GM12878 (cell line): ENCODE measurements around the gene PTPRU. TPM values are rescaled to one million over a fixed set of nuclear protein-coding genes. Genes with fewer than 3 reads are reported as not detected.

Experiments
- ATAC-seq: fragments of 200-7000 bp; cut with Tn5 transposase; 3 replicates; pipeline ENCODE4 v1.9.1; 2020; ENCODE audit warnings: mild to moderate bottlenecking, moderate library complexity
- BruUV-seq: library from RNA; stranded (reverse); fragments of 400-500 nt; replicated peaks from 2 replicates; lab custom pipeline; 2021; lab: Mats Ljungman, UMichigan
- CTCF ChIA-PET: fragments of 300-600 bp; sonication (Branson Sonifier 250); formaldehyde crosslinking; extraction: SDS; loops from one replicate; lab custom pipeline; 2021; ENCODE audit warnings: inconsistent platforms; lab: Yijun Ruan, JAX
- POLR2A ChIA-PET: fragments of 350-600 bp; formaldehyde crosslinking; extraction: SDS; loops from one replicate; lab custom pipeline; 2021; ENCODE audit warnings: inconsistent platforms; lab: Charles Lee
- RAD21 ChIA-PET: fragments of 300-600 bp; sonication (Branson Sonifier 250); formaldehyde crosslinking; loops from one replicate; lab custom pipeline; 2023; ENCODE audit warnings: antibody characterized with exemption; ENCODE audit not compliant: unreplicated experiment; lab: Charles Lee
- SMC1A ChIA-PET: fragments of 300-600 bp; sonication (Branson Sonifier 250); formaldehyde crosslinking; loops from one replicate; lab custom pipeline; 2023; ENCODE audit not compliant: unreplicated experiment, uncharacterized antibody; lab: Charles Lee
- DNase-seq: peaks from one replicate; pipeline ENCODE4 v3.0.0-alpha.2; 2011; ENCODE audit warnings: low read depth, low spot score
- FAIRE-seq: peaks from 3 replicates; lab custom pipeline; 2011; peaks lifted over from hg19 to GRCh38; lab: Jason Lieb, UNC
- H2AFZ ChIP-seq: 2 replicates; pipeline ENCODE4 v1.6.0; 2011; ENCODE audit warnings: low read depth, low read length, control low read depth; ENCODE audit not compliant: control insufficient read depth
- H3K27ac ChIP-seq: 2 replicates; pipeline ENCODE4 v1.5.1; 2011; ENCODE audit warnings: control low read depth; ENCODE audit not compliant: control insufficient read depth, insufficient read depth
- H3K27me3 ChIP-seq, 2 experiments: replicated peaks in 1 of 2; 2 replicates each; pipeline versions ENCODE4 v1.6.0 to v1.6.1; 2011; ENCODE audit warnings: low read length in 1 of 2; ENCODE audit not compliant: control insufficient read depth in 2 of 2, insufficient read depth in 2 of 2
- H3K36me3 ChIP-seq, 2 experiments: 2 replicates each; pipeline ENCODE4 v1.5.1; 2011; ENCODE audit warnings: low read length in 1 of 2; ENCODE audit not compliant: control insufficient read depth in 2 of 2, insufficient read depth in 2 of 2
- H3K4me1 ChIP-seq: 2 replicates; pipeline ENCODE4 v1.6.1; 2011; ENCODE audit warnings: mild to moderate bottlenecking, low read length, moderate library complexity, mixed read lengths; ENCODE audit not compliant: control insufficient read depth, insufficient read depth
- H3K4me2 ChIP-seq: 2 replicates; pipeline ENCODE4 v1.6.0; 2011; ENCODE audit warnings: control low read depth; ENCODE audit not compliant: control insufficient read depth, insufficient read depth
- H3K4me3 ChIP-seq: fragments of 200-600 bp; sonication (generic); 2 replicates; pipeline ENCODE4 v1.5.1; 2016
- H3K79me2 ChIP-seq: 2 replicates; pipeline ENCODE4 v1.6.0; 2011; ENCODE audit warnings: low read length; ENCODE audit not compliant: control insufficient read depth, insufficient read depth
- H3K9ac ChIP-seq: 2 replicates; pipeline ENCODE4 v1.8.0; 2011; ENCODE audit warnings: low read length, control low read depth, mixed read lengths; ENCODE audit not compliant: control insufficient read depth, insufficient read depth
- H3K9me3 ChIP-seq: replicated peaks from 3 replicates; pipeline ENCODE4 v1.5.1; 2011; ENCODE audit warnings: mild to moderate bottlenecking, low read length; ENCODE audit not compliant: control insufficient read depth, insufficient read depth
- H4K20me1 ChIP-seq: 2 replicates; pipeline ENCODE4 v1.6.0; 2011; ENCODE audit not compliant: control insufficient read depth, insufficient read depth
- ATF7 ChIP-seq: fragments of 450-650 bp; IDR thresholded peaks from 2 replicates; pipeline ENCODE4 v1.6.1; 2016; ENCODE audit warnings: low read depth, mild to moderate bottlenecking
- BRCA1 ChIP-seq: IDR thresholded peaks from 2 replicates; pipeline ENCODE4 v1.6.1; 2011; ENCODE audit warnings: low read depth, low read length, improper control_type of control experiment
- CHD4 ChIP-seq: fragments of 200-600 bp; sonication (generic); IDR thresholded peaks from 2 replicates; pipeline ENCODE4 v1.6.1; 2016; ENCODE audit warnings: mild to moderate bottlenecking
- HCFC1 ChIP-seq: fragments of 150-350 bp; IDR thresholded peaks from 2 replicates; pipeline ENCODE4 v1.6.1; 2014; ENCODE audit warnings: low read length
- HDGF ChIP-seq: fragments of 450-650 bp; IDR thresholded peaks from 2 replicates; pipeline ENCODE4 v1.6.1; 2016; ENCODE audit warnings: antibody characterized with exemption
- MYC ChIP-seq: IDR thresholded peaks from 2 replicates; pipeline ENCODE4 v1.6.1; 2011; ENCODE audit warnings: mild to moderate bottlenecking, low read length, moderate library complexity, inconsistent platforms; ENCODE audit not compliant: insufficient read depth, insufficient replicate concordance, insufficient read length, severe bottlenecking
- POLR2AphosphoS2 ChIP-seq: IDR thresholded peaks from 2 replicates; pipeline ENCODE4 v1.6.1; 2011; ENCODE audit warnings: low read depth, mild to moderate bottlenecking, low read length, improper control_type of control experiment, moderate library complexity
- SIX5 ChIP-seq: IDR thresholded peaks from 2 replicates; pipeline ENCODE4 v1.6.1; 2011; ENCODE audit warnings: mild to moderate bottlenecking, low read depth, low read length, moderate library complexity; ENCODE audit not compliant: severe bottlenecking
- STAT1 ChIP-seq: fragments of 450-650 bp; conservative IDR thresholded peaks from 2 replicates; pipeline ENCODE4 v1.6.1; 2014; ENCODE audit warnings: antibody characterized with exemption, mild to moderate bottlenecking
- TCF12 ChIP-seq: IDR thresholded peaks from 2 replicates; pipeline ENCODE4 v1.6.1; 2011; ENCODE audit warnings: low read depth, mild to moderate bottlenecking, low read length
- WRNIP1 ChIP-seq: IDR thresholded peaks from 2 replicates; pipeline ENCODE4 v1.6.1; 2011; ENCODE audit warnings: low read depth, low read length, improper control_type of control experiment, borderline replicate concordance
- WGBS: methylation state at CpG from one replicate; pipeline ENCODE4 v1.1.6; 2016; ENCODE audit warnings: low lambda C conversion rate; ENCODE audit not compliant: insufficient replicate concordance, insufficient coverage; ENCODE audit errors: missing lambda C conversion rate; 5-methylcytosine and 5-hydroxymethylcytosine counted together
- in situ Hi-C: fragments of 300-500 bp; cut with MboI; formaldehyde crosslinking; loops from 9 replicates; pipeline ENCODE4 v1.14.3; 2018; ENCODE audit warnings: mixed read lengths
- intact Hi-C: fragments of 100-400 bp; cut with micrococcal nuclease; formaldehyde crosslinking; loops from one replicate; pipeline ENCODE4 v1.14.2; 2022; ENCODE audit not compliant: unreplicated experiment
- polyA plus RNA-seq, 11 experiments: library from polyadenylated mRNA; depleted of rRNA in 4 of 11; unstranded in 6 of 11; stranded (reverse) in 5 of 11; fragments of >200 nt; fragmentation: Nextera tagmentation in 4 of 11; fragmentation: Illumina TruSeq in 1 of 11; extraction: Ambion mirVana in 4 of 11; extraction: Trizol in 1 of 11; gene quantifications; 1 replicate in 1 of 11; 2 replicates in 10 of 11; pipeline versions ENCODE4 v1.2.1 to v1.2.3, GENCODE V29; 2011 to 2016; ENCODE audit warnings: inconsistent platforms in 2 of 11, missing spikeins in 2 of 11, low read depth in 1 of 11
- total RNA-seq, 4 experiments: library from RNA; depleted of rRNA in 3 of 4; stranded (reverse); fragments of >200 nt in 3 of 4; fragmentation: Illumina TruSeq in 1 of 4; extraction: Trizol in 1 of 4; gene quantifications; 2 replicates each; pipeline versions ENCODE4 v1.2.1 to v1.2.3, GENCODE V29; 2013 to 2021
- TF ChIP-seq, protein P1 (sequence below): fragments of 450-650 bp; IDR thresholded peaks from 2 replicates; pipeline ENCODE4 v1.6.1; 2017; ENCODE audit warnings: mild to moderate bottlenecking
- TF ChIP-seq, protein P2 (sequence below): IDR thresholded peaks from 2 replicates; pipeline ENCODE4 v1.6.1; 2012; ENCODE audit warnings: low read length, inconsistent platforms
- TF ChIP-seq, protein P3 (sequence below): fragments of 450-650 bp; IDR thresholded peaks from 2 replicates; pipeline ENCODE4 v1.6.1; 2016; ENCODE audit warnings: mild to moderate bottlenecking, moderate library complexity, borderline replicate concordance
- TF ChIP-seq, protein P4 (sequence below): IDR thresholded peaks from 2 replicates; pipeline ENCODE4 v1.6.1; 2011; ENCODE audit warnings: mild to moderate bottlenecking, low read depth, low read length, moderate library complexity; ENCODE audit not compliant: insufficient replicate concordance
- TF ChIP-seq, protein P5 (sequence below): IDR thresholded peaks from 2 replicates; pipeline ENCODE4 v1.6.1; 2011; ENCODE audit warnings: borderline replicate concordance, low read depth, mild to moderate bottlenecking, moderate library complexity, mixed read lengths, low read length; ENCODE audit not compliant: insufficient read depth; ENCODE audit errors: extremely low read length

Gene PTPRU
- total and polyA plus RNA-seq, 10 of the 15 experiments (the other 5 are each of a cell fraction or from before 2014, with no cell fraction given): 0.04 to 2.5 (median 0.73) TPM

DNA sequence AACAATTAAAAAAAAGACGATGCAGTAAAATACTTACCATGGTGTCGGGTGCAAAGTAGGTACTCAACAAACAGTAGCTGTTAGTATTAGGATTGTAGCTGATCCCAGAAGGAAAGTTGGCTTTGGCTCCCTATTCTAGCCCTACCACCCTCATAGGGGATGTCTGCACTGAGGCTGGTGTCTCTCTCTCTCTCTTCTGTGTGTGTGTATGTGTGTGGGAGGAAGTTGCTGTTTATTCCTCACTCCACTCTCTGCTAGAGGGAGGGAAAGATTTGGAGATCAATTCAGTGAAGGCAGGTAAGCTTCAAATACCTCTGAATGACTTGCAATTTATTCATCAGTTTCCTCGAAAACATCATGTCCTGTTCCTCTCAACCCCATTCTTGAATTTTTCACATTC lies 124.4 kb downstream of the PTPRU start:
- 10% methylated on average over 3 of the region's 3 CpGs for WGBS
- TF ChIP-seq SIX5 (no peak), WRNIP1 (no peak), POLR2AphosphoS2 (no peak), HCFC1 (no peak), CHD4 (no peak), HDGF (no peak), MYC (no peak), STAT1 (no peak), ATF7 (no peak), TCF12 (no peak), BRCA1 (no peak)
- TF ChIP-seq, protein P1, sequence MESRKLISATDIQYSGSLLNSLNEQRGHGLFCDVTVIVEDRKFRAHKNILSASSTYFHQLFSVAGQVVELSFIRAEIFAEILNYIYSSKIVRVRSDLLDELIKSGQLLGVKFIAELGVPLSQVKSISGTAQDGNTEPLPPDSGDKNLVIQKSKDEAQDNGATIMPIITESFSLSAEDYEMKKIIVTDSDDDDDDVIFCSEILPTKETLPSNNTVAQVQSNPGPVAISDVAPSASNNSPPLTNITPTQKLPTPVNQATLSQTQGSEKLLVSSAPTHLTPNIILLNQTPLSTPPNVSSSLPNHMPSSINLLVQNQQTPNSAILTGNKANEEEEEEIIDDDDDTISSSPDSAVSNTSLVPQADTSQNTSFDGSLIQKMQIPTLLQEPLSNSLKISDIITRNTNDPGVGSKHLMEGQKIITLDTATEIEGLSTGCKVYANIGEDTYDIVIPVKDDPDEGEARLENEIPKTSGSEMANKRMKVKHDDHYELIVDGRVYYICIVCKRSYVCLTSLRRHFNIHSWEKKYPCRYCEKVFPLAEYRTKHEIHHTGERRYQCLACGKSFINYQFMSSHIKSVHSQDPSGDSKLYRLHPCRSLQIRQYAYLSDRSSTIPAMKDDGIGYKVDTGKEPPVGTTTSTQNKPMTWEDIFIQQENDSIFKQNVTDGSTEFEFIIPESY: no peak
- TF ChIP-seq, protein P2, sequence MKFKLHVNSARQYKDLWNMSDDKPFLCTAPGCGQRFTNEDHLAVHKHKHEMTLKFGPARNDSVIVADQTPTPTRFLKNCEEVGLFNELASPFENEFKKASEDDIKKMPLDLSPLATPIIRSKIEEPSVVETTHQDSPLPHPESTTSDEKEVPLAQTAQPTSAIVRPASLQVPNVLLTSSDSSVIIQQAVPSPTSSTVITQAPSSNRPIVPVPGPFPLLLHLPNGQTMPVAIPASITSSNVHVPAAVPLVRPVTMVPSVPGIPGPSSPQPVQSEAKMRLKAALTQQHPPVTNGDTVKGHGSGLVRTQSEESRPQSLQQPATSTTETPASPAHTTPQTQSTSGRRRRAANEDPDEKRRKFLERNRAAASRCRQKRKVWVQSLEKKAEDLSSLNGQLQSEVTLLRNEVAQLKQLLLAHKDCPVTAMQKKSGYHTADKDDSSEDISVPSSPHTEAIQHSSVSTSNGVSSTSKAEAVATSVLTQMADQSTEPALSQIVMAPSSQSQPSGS: no peak
- TF ChIP-seq, protein P3, sequence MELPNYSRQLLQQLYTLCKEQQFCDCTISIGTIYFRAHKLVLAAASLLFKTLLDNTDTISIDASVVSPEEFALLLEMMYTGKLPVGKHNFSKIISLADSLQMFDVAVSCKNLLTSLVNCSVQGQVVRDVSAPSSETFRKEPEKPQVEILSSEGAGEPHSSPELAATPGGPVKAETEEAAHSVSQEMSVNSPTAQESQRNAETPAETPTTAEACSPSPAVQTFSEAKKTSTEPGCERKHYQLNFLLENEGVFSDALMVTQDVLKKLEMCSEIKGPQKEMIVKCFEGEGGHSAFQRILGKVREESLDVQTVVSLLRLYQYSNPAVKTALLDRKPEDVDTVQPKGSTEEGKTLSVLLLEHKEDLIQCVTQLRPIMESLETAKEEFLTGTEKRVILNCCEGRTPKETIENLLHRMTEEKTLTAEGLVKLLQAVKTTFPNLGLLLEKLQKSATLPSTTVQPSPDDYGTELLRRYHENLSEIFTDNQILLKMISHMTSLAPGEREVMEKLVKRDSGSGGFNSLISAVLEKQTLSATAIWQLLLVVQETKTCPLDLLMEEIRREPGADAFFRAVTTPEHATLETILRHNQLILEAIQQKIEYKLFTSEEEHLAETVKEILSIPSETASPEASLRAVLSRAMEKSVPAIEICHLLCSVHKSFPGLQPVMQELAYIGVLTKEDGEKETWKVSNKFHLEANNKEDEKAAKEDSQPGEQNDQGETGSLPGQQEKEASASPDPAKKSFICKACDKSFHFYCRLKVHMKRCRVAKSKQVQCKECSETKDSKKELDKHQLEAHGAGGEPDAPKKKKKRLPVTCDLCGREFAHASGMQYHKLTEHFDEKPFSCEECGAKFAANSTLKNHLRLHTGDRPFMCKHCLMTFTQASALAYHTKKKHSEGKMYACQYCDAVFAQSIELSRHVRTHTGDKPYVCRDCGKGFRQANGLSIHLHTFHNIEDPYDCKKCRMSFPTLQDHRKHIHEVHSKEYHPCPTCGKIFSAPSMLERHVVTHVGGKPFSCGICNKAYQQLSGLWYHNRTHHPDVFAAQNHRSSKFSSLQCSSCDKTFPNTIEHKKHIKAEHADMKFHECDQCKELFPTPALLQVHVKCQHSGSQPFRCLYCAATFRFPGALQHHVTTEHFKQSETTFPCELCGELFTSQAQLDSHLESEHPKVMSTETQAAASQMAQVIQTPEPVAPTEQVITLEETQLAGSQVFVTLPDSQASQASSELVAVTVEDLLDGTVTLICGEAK: no peak
- TF ChIP-seq, protein P4, sequence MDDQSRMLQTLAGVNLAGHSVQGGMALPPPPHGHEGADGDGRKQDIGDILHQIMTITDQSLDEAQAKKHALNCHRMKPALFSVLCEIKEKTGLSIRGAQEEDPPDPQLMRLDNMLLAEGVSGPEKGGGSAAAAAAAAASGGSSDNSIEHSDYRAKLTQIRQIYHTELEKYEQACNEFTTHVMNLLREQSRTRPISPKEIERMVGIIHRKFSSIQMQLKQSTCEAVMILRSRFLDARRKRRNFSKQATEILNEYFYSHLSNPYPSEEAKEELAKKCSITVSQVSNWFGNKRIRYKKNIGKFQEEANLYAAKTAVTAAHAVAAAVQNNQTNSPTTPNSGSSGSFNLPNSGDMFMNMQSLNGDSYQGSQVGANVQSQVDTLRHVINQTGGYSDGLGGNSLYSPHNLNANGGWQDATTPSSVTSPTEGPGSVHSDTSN: no peak
- TF ChIP-seq, protein P5, sequence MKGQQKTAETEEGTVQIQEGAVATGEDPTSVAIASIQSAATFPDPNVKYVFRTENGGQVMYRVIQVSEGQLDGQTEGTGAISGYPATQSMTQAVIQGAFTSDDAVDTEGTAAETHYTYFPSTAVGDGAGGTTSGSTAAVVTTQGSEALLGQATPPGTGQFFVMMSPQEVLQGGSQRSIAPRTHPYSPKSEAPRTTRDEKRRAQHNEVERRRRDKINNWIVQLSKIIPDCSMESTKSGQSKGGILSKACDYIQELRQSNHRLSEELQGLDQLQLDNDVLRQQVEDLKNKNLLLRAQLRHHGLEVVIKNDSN: no peak
- Histone ChIP-seq H3K4me2 (no peak overlapping the region), H3K4me1 (no peaks in the 10 kb centered on the region), H3K27ac (no peak overlapping the region), H3K27me3 (no peaks in the 10 kb centered on the region), H3K9me3 (no peaks in the 10 kb centered on the region), H3K4me3 (no peak overlapping the region), H4K20me1 (no peaks in the 10 kb centered on the region), H2AFZ (no peak overlapping the region), H3K36me3 (no peaks in the 10 kb centered on the region), H3K9ac (no peak overlapping the region), H3K79me2 (no peaks in the 10 kb centered on the region)
- in situ Hi-C loops: no loop called here
- intact Hi-C loops: no loop called here
- ATAC-seq: no peak
- no peak for FAIRE-seq
- ChIA-PET RAD21 (no interaction called here), SMC1A (no interaction called here), POLR2A (no interaction called here), CTCF (no interaction called here)
- no peak for DNase-seq
- BruUV-seq: no TSS peak
